ENCODE data around the gene GRK4. TPM values are rescaled to one million over a fixed set of nuclear protein-coding genes. Genes with fewer than 3 reads are reported as not detected.
"Not testable (repeated sequence)": the region's sequence is repeated elsewhere in the genome, so short reads cannot be mapped to it uniquely, and the experiment has no call there.

The GRK4 gene
- total RNA-seq, 1 donor from 2014 or later: 9.3 TPM

DNA sequence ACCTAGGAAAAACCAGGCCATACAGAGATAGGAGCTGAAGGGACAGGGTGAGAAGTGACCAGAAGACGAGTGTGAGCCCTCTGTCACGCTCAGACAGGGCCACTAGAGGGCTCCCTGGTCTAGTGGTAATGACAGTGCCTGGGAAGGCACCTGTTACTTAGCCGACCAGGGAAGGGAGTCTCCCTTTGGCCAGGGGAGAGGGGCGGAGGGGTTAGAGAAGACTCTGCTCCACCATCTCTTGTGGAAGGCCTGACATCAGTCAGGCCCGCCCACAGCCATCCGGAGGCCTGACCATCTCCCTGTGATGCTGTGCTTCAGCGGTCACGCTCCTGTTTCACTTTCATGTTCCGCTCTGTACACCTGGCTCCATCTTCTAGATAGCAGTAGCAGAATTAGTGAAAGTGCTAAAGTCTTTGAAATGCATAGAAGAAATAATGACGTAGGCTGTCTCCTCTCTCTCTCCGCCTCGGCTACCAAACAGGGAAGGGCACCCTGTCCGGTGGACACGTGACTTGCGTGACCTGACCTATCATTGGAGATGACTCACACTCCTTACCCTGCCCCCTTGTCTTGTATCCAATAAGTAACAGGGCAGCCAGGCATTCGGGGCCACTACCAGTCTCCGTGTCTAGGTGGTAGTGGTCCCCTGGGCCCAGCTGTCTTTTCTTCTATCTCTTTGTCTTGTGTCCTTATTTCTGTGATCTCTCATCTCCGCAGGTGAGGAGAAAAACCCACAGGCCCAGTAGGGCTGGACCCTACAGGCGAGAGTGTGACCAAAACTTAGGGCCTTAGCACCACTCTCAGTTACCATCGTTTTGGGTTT lies 84.3 kb downstream of the GRK4 start:
- peaks cover 5% of the 10 kb centered on the region for H3K4me1 Mint-ChIP-seq (ENCODE audit: unreplicated experiment)
- peaks cover 14% of the 10 kb centered on the region for H3K27me3 Mint-ChIP-seq
- H3K4me3 Mint-ChIP-seq: no peak overlapping the region
- H3K36me3 Mint-ChIP-seq: no peaks in the 10 kb centered on the region
- no peaks in the 10 kb centered on the region for H3K9me3 Mint-ChIP-seq
- H3K27ac Mint-ChIP-seq: no peak overlapping the region
- TF ChIP-seq, protein P1, sequence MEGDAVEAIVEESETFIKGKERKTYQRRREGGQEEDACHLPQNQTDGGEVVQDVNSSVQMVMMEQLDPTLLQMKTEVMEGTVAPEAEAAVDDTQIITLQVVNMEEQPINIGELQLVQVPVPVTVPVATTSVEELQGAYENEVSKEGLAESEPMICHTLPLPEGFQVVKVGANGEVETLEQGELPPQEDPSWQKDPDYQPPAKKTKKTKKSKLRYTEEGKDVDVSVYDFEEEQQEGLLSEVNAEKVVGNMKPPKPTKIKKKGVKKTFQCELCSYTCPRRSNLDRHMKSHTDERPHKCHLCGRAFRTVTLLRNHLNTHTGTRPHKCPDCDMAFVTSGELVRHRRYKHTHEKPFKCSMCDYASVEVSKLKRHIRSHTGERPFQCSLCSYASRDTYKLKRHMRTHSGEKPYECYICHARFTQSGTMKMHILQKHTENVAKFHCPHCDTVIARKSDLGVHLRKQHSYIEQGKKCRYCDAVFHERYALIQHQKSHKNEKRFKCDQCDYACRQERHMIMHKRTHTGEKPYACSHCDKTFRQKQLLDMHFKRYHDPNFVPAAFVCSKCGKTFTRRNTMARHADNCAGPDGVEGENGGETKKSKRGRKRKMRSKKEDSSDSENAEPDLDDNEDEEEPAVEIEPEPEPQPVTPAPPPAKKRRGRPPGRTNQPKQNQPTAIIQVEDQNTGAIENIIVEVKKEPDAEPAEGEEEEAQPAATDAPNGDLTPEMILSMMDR (conservative IDR thresholded peaks at IDR 0.05): peak; percentile 85
- DNase-seq (ENCODE audit: extremely low spot score, unreplicated experiment): no peak

DNA sequence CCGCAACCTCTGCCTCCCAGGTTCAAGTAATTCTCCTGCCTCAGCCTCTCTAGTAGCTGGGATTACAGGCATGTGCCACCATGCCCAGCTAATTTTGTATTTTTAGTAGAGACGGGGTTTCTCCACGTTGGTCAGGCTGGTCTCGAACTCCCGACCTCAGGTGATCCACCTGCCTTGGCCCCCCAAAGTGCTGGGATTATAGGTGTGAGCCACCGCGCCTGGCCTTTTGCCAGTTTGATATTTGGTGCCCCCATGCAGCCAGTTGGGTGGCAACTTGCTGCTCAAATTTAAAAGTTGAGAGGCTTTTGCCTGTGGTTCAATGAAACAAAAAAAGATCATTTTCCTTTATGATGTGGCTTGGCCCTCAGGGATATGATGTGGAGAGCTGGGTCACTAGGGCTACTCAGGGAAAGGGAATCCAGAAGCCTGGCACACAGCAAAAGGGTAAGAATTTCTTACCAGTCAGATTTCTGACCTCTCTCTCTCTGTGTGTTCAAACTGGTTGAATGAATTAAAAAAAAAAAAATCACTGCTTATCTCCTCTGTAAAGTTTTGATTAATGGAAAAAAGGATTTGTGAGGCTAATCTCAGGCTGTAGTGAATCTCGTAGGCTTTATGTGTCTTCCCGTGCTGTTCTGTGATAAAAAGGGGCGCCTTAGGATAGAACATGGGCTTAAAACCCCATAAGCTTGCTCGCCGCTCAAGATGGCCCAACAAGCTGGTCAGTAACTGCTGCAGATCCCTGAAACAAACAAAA lies 87.9 kb downstream of the GRK4 start:
- not testable (repeated sequence) for H3K27ac Mint-ChIP-seq; DNase-seq (ENCODE audit: extremely low spot score, unreplicated experiment); H3K9me3 Mint-ChIP-seq; H3K36me3 Mint-ChIP-seq; H3K4me3 Mint-ChIP-seq; H3K4me1 Mint-ChIP-seq (ENCODE audit: unreplicated experiment)
- H3K27me3 Mint-ChIP-seq: peaks cover 14% of the 10 kb centered on the region

DNA sequence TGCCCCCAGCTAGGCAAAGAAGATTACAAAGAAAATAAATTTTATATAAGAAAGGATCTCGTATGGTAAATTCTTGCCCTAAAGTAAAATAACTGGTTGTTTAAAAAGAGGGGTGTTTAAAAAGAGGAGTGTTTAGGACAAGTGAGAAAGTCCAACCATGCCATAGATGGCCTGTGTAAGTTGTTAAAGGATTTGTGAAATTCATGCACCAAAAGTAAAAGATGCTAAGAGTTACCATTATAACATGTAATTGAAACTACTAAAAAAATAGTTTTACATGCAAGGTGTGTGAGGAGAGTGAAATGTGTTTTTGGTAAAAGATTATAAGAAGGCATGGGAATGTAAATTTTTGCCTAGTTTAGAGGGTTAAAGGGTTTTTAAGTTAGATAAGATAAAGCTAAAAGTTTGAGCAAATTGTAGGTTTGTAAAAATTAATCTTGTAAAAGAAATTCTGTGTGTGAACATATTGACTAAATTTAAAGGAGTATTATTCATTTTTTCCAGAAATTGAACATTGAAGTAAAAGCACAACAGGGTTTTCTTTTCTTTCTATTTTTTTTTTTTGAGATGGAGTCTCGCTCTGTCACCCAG lies 90.9 kb downstream of the GRK4 start:
- Mint-ChIP-seq H3K36me3 (peaks cover 3% of the 10 kb centered on the region), H3K27ac (no peak overlapping the region), H3K9me3 (peaks cover 5% of the 10 kb centered on the region), H3K27me3 (peaks cover 12% of the 10 kb centered on the region), H3K4me1 (ENCODE audit: unreplicated experiment) (no peaks in the 10 kb centered on the region), H3K4me3 (no peak overlapping the region)
- no peak for DNase-seq (ENCODE audit: extremely low spot score, unreplicated experiment)
- TF ChIP-seq, protein P1 (conservative IDR thresholded peaks at IDR 0.05): no peak

DNA sequence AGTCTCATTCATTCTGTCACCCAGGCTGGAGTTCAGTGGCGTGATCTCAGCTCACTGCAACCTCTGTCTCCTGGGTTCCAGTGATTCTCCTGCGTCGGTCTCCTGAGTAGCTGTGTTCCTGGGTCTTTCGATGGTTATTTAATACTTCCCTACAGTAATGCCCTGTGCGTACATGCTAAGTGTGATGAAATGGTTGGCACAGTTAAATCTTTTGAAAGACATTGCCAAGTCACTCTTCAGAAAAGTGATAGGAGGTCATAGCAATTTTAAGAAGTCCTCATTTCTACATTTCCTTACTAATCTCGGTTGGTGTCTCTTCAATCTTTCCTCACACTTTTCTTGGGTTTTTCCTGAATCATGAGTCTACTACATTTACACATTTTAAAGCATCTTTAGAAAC lies 96.6 kb downstream of the GRK4 start:
- Mint-ChIP-seq H3K27ac (no peak overlapping the region), H3K4me1 (ENCODE audit: unreplicated experiment) (no peaks in the 10 kb centered on the region), H3K9me3 (no peaks in the 10 kb centered on the region), H3K27me3 (peaks cover 14% of the 10 kb centered on the region), H3K36me3 (no peaks in the 10 kb centered on the region), H3K4me3 (no peak overlapping the region)
- DNase-seq (ENCODE audit: extremely low spot score, unreplicated experiment): no peak
- TF ChIP-seq, protein P1 (conservative IDR thresholded peaks at IDR 0.05): no peak

DNA sequence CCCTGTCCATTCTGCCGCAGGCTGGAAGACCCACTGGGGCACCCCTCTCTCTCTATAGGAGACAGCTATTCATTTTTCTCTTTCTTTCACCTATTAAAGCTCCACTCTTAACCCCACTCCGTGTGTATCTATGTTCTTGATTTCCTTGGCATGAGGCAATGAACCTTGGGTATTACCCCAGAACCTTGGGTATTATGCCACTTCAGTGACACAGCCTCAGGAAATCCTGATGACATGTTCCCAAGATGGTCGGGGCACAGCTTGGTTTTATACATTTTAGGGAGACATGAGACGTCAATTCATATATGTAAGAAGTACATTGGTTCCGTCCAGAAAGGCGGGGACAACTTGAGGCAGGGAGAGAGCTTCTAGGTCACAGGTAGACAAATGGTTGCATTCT lies 97.6 kb downstream of the GRK4 start:
- Mint-ChIP-seq H3K27ac (no peak overlapping the region), H3K9me3 (no peaks in the 10 kb centered on the region), H3K4me1 (ENCODE audit: unreplicated experiment) (no peaks in the 10 kb centered on the region), H3K36me3 (no peaks in the 10 kb centered on the region), H3K27me3 (peaks cover 14% of the 10 kb centered on the region), H3K4me3 (no peak overlapping the region)
- TF ChIP-seq, protein P1 (conservative IDR thresholded peaks at IDR 0.05): no peak
- DNase-seq (ENCODE audit: extremely low spot score, unreplicated experiment): no peak

DNA sequence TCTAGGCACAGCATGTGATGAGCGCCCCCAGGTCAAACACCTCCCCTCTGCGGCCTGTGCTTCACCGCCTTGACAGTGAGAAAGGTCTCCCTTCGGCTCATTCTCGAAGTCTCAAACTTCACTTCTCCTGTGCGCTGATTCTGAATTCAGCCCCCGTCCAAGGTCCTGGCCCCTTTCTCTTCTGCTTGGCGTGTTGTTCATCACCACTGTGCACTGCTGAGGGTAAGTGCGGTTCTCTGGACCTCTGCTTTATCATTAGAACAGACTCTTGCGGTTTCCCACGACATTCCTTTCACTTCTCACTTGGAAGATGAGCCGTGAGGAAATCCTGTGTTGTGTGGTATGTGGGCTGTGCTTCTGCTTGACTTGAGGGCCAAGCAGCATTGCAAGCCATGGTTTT lies 99.1 kb downstream of the GRK4 start:
- no peak overlapping the region for H3K4me3 Mint-ChIP-seq
- peaks cover 14% of the 10 kb centered on the region for H3K27me3 Mint-ChIP-seq
- no peaks in the 10 kb centered on the region for H3K36me3 Mint-ChIP-seq
- H3K9me3 Mint-ChIP-seq: no peaks in the 10 kb centered on the region
- DNase-seq (ENCODE audit: extremely low spot score, unreplicated experiment): no peak
- H3K27ac Mint-ChIP-seq: no peak overlapping the region
- TF ChIP-seq, protein P1 (conservative IDR thresholded peaks at IDR 0.05): no peak
- H3K4me1 Mint-ChIP-seq (ENCODE audit: unreplicated experiment): no peaks in the 10 kb centered on the region
